Aorta (tissue), 5 donors: ENCODE measurements around the gene MAPRE2. TPM values are rescaled to one million over a fixed set of nuclear protein-coding genes. Genes with fewer than 3 reads are reported as not detected.

Experiments
- ATAC-seq: fragments of 200-7000 bp; cut with Tn5 transposase; one replicate; pipeline ENCODE4 v1.9.1; 2022; ENCODE audit warnings: moderate library complexity; ENCODE audit not compliant: low FRiP score
- DNase-seq, 2 donors: peaks; one replicate each; pipeline ENCODE4 v3.0.0-alpha.2; 2020
- H3K27ac ChIP-seq, 2 donors: one replicate each; pipeline ENCODE4 v1.5.1; 2013; ENCODE audit warnings: low read length in 2 of 2, mild to moderate bottlenecking in 2 of 2, moderate library complexity in 2 of 2, control low read depth in 1 of 2, inconsistent platforms in 1 of 2, low read depth in 1 of 2
- H3K27me3 ChIP-seq, 2 donors: one replicate each; pipeline ENCODE4 v1.6.1; 2013; ENCODE audit warnings: control low read depth in 1 of 2, low read length in 1 of 2, mild to moderate bottlenecking in 1 of 2, moderate library complexity in 1 of 2; ENCODE audit not compliant: insufficient read depth in 2 of 2, control insufficient read depth in 1 of 2
- H3K36me3 ChIP-seq, 2 donors: one replicate each; pipeline ENCODE4 v1.6.1; 2013; ENCODE audit warnings: control low read depth in 1 of 2, low read length in 1 of 2, mild to moderate bottlenecking in 1 of 2; ENCODE audit not compliant: insufficient read depth in 2 of 2, control insufficient read depth in 1 of 2
- H3K4me1 ChIP-seq, 2 donors: one replicate each; pipeline ENCODE4 v1.6.1; 2013; ENCODE audit warnings: low read length in 2 of 2, control low read depth in 1 of 2, mild to moderate bottlenecking in 1 of 2, moderate library complexity in 1 of 2; ENCODE audit not compliant: insufficient read depth in 2 of 2, control insufficient read depth in 1 of 2
- H3K4me3 ChIP-seq, 2 donors: one replicate each; pipeline ENCODE4 v1.5.1; 2013; ENCODE audit warnings: low read length in 2 of 2, control low read depth in 1 of 2, mild to moderate bottlenecking in 1 of 2
- H3K9me3 ChIP-seq: one replicate; pipeline ENCODE4 v1.6.1; 2013; ENCODE audit warnings: mild to moderate bottlenecking, low read length; ENCODE audit not compliant: control insufficient read depth
- WGBS, 2 donors: extraction: QIAGEN DNeasy Blood & Tissue Kit; methylation state at CpG; one replicate each; pipeline ENCODE4 v1.1.7; 2013; 5-methylcytosine and 5-hydroxymethylcytosine counted together
- intact Hi-C, 2 donors: fragments of 100-400 bp; cut with DNase I; formaldehyde crosslinking; loops; one replicate each; pipeline versions ENCODE4 v1.14.2 to v1.15.0; 2022
- polyA plus RNA-seq, 2 donors: library from polyadenylated mRNA; stranded (reverse); fragments of 200-250 nt; gene quantifications; one replicate each; pipeline ENCODE4 v1.2.3, GENCODE V29; 2013
- total RNA-seq, 2 donors: library from RNA; stranded (reverse); fragmentation: NEBNext Ultra II Directional; extraction: Animal tissue kit (Norgen Biotek cat#: 25700); gene quantifications; one replicate each; pipeline ENCODE4 v1.2.1, GENCODE V29; 2021
- donor health status: healthy with polysubstance abuse.
- donor health status: Bipolar disorder and iron deficiency.
- donor health status: DM: no; HTN: no; CAD: no.
- donor health status: DM: no; HTN: no; CAD: no.
- donor health status: DM: yes; HTN: yes; CAD: no.

MAPRE2 gene
- total and polyA plus RNA-seq, 4 donors, result 22.5 to 71.9 (median 44.6) TPM

- H3K27me3 ChIP-seq, result no peaks in the 10 kb centered on the region
- intact Hi-C loops, result no loop called here
- no peak overlapping the region for H3K4me3 ChIP-seq
- no peaks in the 10 kb centered on the region for H3K36me3 ChIP-seq
- H3K27ac ChIP-seq, result no peak overlapping the region
- ATAC-seq, result no peak
- peaks cover 2% of the 10 kb centered on the region for H3K9me3 ChIP-seq
- no peaks in the 10 kb centered on the region for H3K4me1 ChIP-seq
- WGBS, 2 donors, result 93 to 95% methylated on average over 3 of the region's 3 CpGs
- DNase-seq, result no peak
Observed at GRCh38 chr18:35172009-35172408, 130.8 kb downstream of the MAPRE2 start.

GRCh38 chr18:35172451-35173035, 131.3 kb downstream of the MAPRE2 start:
- no peak for DNase-seq
- WGBS, 2 donors, result 91 to 92% methylated on average over 2 of the region's 2 CpGs
- intact Hi-C loops, result no loop called here
- Histone ChIP-seq H3K27ac (no peak overlapping the region), H3K27me3 (no peaks in the 10 kb centered on the region), H3K36me3 (no peaks in the 10 kb centered on the region), H3K9me3 (peaks cover 2% of the 10 kb centered on the region), H3K4me3 (no peak overlapping the region), H3K4me1 (no peaks in the 10 kb centered on the region)
- no peak for ATAC-seq

- Histone ChIP-seq H3K9me3 (peaks cover 2% of the 10 kb centered on the region), H3K36me3 (no peaks in the 10 kb centered on the region), H3K4me1 (no peaks in the 10 kb centered on the region), H3K27ac (no peak overlapping the region), H3K4me3 (no peak overlapping the region), H3K27me3 (no peaks in the 10 kb centered on the region)
- intact Hi-C loops, result no loop called here
- no peak for DNase-seq
- WGBS, 2 donors, result 35 to 45% methylated on average over 5 of the region's 5 CpGs
- no peak for ATAC-seq
Observed at GRCh38 chr18:35174093-35174731, 133.0 kb downstream of the MAPRE2 start.

GRCh38 chr18:35174745-35175144, 133.5 kb downstream of the MAPRE2 start:
- Histone ChIP-seq H3K4me3 (no peak overlapping the region), H3K36me3 (no peaks in the 10 kb centered on the region), H3K27me3 (no peaks in the 10 kb centered on the region), H3K9me3 (peaks cover 2% of the 10 kb centered on the region), H3K4me1 (no peaks in the 10 kb centered on the region), H3K27ac (no peak overlapping the region)
- no peak for DNase-seq
- WGBS, 2 donors, result 89 to 95% methylated on average over 2 of the region's 2 CpGs
- ATAC-seq, result no peak
- intact Hi-C loops, result no loop called here

GRCh38 chr18:35176925-35177324, 135.7 kb downstream of the MAPRE2 start:
- WGBS, 2 donors, result 89 to 93% methylated on average over 3 of the region's 3 CpGs
- intact Hi-C loops, result no loop called here
- Histone ChIP-seq H3K9me3 (peaks cover 2% of the 10 kb centered on the region), H3K27ac (no peak overlapping the region), H3K36me3 (no peaks in the 10 kb centered on the region), H3K4me3 (no peak overlapping the region), H3K27me3 (no peaks in the 10 kb centered on the region), H3K4me1 (no peaks in the 10 kb centered on the region)
- ATAC-seq (no peak), DNase-seq (no peak)

GRCh38 chr18:35178260-35178659, 137.0 kb downstream of the MAPRE2 start:
- Histone ChIP-seq H3K36me3 (no peaks in the 10 kb centered on the region), H3K4me3 (no peak overlapping the region), H3K4me1 (no peaks in the 10 kb centered on the region), H3K27me3 (no peaks in the 10 kb centered on the region), H3K27ac (no peak overlapping the region), H3K9me3 (peaks cover 3% of the 10 kb centered on the region)
- intact Hi-C loops, result no loop called here
- DNase-seq (no peak), ATAC-seq (no peak)
- 82 to 85% methylated on average over 3 of the region's 3 CpGs for WGBS, 2 donors

GRCh38 chr18:35179906-35180305, 138.7 kb downstream of the MAPRE2 start:
- Histone ChIP-seq H3K9me3 (peaks cover 3% of the 10 kb centered on the region), H3K27me3 (no peaks in the 10 kb centered on the region), H3K4me3 (no peak overlapping the region), H3K4me1 (no peaks in the 10 kb centered on the region), H3K27ac (no peak overlapping the region), H3K36me3 (no peaks in the 10 kb centered on the region)
- DNase-seq (no peak), ATAC-seq (no peak)
- intact Hi-C loops, result no loop called here
- 96 to 97% methylated on average over 4 of the region's 4 CpGs for WGBS, 2 donors

GRCh38 chr18:35180455-35180854, 139.2 kb downstream of the MAPRE2 start:
- ATAC-seq, result no peak
- H3K36me3 ChIP-seq, result no peaks in the 10 kb centered on the region
- peaks cover 3% of the 10 kb centered on the region for H3K9me3 ChIP-seq
- WGBS, 2 donors, result 18 to 24% methylated on average over 1 of the region's 1 CpG
- intact Hi-C loops, result no loop called here
- H3K4me1 ChIP-seq, result no peaks in the 10 kb centered on the region
- no peak overlapping the region for H3K4me3 ChIP-seq
- no peaks in the 10 kb centered on the region for H3K27me3 ChIP-seq
- DNase-seq, result no peak
- no peak overlapping the region for H3K27ac ChIP-seq

GRCh38 chr18:35182151-35182550, 140.9 kb downstream of the MAPRE2 start:
- H3K4me1 ChIP-seq, result no peaks in the 10 kb centered on the region
- H3K4me3 ChIP-seq, result no peak overlapping the region
- ATAC-seq (no peak), DNase-seq (no peak)
- no peaks in the 10 kb centered on the region for H3K27me3 ChIP-seq
- WGBS, 2 donors, result 93 to 94% methylated on average over 6 of the region's 6 CpGs
- H3K9me3 ChIP-seq, result peaks cover 1% of the 10 kb centered on the region
- no peak overlapping the region for H3K27ac ChIP-seq
- no peaks in the 10 kb centered on the region for H3K36me3 ChIP-seq
- intact Hi-C loops, result no loop called here
